Non-pigmented ciliary epithelial cell (primary cell): Measurements from ENCODE around the gene OR7G3.

ENCODE experiments used
- DNase-seq: peaks from one replicate; pipeline ENCODE4 v3.0.0-alpha.2; 2010; ENCODE audit warnings: low read depth

Gene OR7G3

GRCh38 chr19:9126900-9127405, at the start of gene OR7G3:
Gene OR7G3, minus strand, starts transcription at chr19:9126950. Its CDS starts 0 bp downstream, at chr19:9126950.
- no peak for DNase-seq

GRCh38 chr19:9175326-9175725, 48.6 kb upstream of the OR7G3 start:
- DNase-seq = no peak

- DNase-seq = no peak
Measured at GRCh38 chr19:9171393-9171991, 44.7 kb upstream of the OR7G3 start.

GRCh38 chr19:9166846-9167245, 40.1 kb upstream of the OR7G3 start:
- no peak for DNase-seq

- DNase-seq = peak; percentile 15
Measured at GRCh38 chr19:9165261-9165660, 38.5 kb upstream of the OR7G3 start.

GRCh38 chr19:9161427-9161826, 34.7 kb upstream of the OR7G3 start:
- DNase-seq = no peak

DNA sequence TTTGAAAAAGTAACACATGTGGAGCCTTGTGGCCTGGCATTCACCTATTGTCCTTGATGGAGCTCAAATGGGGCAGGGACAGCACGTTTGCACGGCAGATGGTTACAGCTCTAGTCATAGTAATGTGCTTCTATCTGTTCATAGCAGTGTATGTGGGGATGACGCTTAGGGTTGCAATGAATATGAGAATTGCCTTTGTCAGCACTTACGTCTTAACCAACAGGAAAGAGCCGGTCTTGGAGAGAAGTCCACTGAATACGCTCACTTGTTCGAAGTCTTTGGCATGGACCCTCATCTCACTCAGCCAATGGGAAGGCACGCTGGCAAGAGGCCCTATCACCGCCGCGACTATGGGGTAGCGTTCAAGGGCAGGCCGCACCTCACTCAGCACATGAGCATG, 33.1 kb upstream of the OR7G3 start:
- no peak for DNase-seq

DNA sequence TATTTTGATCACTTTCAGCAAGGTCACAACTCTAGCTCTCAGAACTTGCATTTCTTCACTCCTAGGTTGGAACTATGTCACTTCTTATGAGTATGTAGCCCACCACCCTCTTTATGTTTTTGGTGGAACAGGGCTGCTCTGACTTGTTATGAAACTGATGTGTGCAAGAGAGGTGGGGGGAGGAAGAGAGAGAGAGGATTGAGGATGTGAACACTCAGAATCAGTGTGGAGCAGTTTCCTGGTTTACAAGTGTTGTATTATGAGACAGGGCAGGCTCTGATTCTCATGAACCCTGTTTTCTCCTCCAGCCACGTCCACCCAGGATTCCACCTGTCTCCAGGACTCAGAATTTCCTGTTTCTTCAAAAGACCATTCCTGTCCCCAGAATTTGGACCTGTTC, 29.6 kb upstream of the OR7G3 start:
- DNase-seq = no peak

GRCh38 chr19:9155591-9155990, 28.8 kb upstream of the OR7G3 start:
- DNase-seq = no peak

DNA sequence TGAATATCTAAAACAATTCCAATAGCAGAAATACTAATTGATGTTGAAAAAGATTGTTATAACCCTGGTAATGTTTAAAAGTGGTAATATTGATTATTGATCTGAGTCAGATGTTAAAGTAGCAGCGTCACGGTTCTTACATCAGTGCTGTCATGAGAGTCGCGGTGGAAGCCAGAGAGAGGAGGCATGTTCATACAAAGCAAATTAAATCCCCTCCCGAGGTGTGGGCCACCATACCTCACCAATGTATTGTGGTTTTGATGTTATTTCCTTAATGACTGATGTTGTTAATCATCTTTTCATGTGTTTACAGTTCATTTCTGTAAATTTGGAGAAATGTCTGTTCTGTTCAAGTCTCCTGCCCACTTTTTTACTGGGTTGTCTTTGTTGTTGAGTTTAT, 24.6 kb upstream of the OR7G3 start:
- no peak for DNase-seq

DNA sequence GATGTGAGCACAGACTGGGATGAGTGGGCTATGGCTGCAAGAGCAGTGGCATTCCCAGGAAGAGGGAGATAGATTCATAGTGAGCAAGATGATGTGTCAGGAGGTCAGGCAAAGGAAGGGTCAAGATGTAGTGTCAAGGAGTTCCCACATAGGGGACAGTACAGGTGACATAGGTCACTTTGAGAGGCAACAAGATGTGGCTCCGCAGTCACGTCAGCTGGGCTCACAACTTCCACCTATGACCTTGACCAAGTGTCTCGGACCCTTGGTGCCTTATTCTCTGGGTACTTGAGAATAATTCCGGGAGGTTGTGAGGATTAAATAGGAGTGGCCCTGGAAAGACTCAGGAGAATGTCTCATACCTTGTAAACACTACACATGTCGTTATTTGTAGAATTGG, 23.9 kb upstream of the OR7G3 start:
- DNase-seq = no peak

DNA sequence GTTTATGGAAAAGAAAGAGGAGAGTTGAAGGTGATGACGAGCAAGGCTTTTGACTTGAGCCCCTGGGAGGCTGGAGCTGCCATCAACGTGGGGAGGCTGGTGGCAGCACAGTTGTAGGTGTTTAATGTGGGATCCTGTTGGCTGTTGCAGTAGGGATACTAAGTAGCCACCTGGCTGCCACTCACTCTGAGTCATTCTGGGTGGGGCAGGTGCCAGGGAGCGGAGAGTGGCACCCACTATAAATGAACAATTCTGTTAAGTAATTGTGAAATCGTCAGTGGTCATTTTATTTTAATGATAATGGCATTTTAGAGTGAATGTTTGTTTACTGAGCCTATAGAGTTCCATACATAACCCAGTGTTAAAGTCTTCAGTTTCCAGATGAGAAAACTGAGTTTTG, 23.2 kb upstream of the OR7G3 start:
- no peak for DNase-seq

- no peak for DNase-seq
Measured at GRCh38 chr19:9148697-9149096, 21.9 kb upstream of the OR7G3 start.

- no peak for DNase-seq
Measured at GRCh38 chr19:9146882-9147281, 20.1 kb upstream of the OR7G3 start.

DNA sequence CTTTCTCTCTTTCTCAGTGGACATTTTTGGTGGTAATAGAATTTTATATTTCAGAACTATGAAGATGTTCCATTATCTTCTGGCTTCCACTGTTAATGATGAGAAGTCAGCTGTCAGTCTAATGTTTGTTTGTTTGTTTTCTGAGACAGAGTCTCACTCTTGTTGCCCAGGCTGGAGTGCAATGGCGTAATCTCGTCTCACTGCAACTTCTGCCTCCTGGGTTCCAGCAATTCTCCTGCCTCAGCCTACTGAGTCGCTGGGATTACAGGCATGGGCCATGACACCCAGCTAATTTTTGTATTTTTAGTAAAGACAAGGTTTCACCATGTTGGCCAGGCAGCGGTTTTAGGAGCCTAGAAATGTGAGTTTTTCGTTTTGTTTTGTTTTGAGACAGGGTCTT, 18.2 kb upstream of the OR7G3 start:
- no peak for DNase-seq

DNA sequence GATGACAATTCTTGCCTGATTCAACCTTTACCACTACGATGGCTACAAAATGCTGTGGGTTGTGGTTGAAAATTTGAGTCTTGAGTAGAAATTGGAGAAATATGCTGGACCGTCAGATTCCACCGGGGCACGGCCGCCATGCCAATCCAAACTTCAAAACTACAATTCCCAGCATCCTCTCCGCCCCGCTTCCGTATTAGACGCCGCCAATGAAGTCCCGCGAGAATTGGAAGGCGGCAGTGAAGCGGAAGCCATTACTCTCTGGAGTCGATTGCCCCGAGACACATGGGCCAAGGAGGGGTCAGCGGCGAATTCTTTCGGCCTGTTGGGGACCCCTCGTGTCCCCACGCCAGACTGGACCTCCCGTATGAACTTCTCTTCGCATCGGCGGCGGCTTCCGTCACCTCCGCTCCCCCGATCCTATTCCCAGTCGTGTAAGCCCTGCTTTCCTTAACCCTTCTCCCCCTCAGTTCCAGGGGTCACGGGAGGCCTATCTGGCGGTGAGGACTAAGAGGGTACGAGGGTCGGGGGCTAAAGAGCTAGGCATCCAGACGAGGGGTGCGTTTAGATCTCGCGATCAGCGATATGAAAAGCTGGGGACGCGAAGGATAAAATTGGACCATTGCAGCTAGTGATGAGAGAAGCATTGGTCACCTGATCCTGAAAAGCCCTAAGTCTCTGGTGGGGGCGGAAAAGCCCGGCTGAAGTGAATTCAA, 13.6 kb upstream of the OR7G3 start, which contains the start of gene ZNF317:
TSS of gene ZNF317 (plus strand) at position 239 of the 716 bp plus-strand sequence. CDS start 15,620 bp downstream, outside the sequence.
- DNase-seq = peak; percentile 62

- no peak for DNase-seq
Measured at GRCh38 chr19:9139609-9140158, 12.9 kb upstream of the OR7G3 start.

- DNase-seq = no peak
Measured at GRCh38 chr19:9132422-9132821, 5.7 kb upstream of the OR7G3 start.

GRCh38 chr19:9130965-9131364, 4.2 kb upstream of the OR7G3 start:
- no peak for DNase-seq

DNA sequence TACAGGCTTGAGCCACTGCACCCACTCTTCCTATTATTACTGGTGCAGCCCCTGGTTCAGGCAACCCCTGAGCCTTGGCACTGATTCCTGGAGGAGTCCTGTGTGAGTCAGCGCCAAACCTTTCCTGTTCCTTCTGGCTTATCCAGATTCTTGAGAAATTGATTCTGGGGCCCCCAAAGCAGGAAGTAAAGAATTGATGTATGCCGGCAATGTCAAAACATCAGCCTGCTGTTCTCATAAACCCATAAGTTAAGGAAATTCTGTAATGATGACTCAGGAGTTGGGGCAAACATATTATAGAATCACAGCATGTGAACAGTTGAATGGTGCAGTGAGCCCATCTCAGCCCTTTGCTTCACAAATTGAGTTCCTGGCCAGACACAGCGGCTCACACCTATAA, 1.4 kb upstream of the OR7G3 start:
- peak; percentile 18 for DNase-seq

DNA sequence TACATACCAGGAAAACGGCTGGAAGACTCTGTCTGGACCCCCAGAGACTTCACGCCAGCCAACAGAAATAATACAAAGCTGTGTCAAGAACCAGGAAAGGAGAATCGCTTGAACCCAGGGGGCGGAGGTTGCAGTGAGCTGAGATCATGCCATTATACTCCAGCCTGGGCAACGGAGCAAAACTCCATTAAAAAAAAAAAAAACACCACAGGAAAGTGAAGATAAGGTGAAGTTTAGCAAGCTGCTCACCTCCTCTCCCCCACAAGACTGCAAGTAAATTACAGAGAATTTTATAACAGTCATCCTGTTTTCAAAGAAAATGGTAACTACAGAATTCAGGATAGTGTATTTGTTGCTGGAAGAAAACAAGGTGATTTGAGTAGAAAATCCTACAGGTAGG, 10.2 kb downstream of the OR7G3 start:
- no peak for DNase-seq

DNA sequence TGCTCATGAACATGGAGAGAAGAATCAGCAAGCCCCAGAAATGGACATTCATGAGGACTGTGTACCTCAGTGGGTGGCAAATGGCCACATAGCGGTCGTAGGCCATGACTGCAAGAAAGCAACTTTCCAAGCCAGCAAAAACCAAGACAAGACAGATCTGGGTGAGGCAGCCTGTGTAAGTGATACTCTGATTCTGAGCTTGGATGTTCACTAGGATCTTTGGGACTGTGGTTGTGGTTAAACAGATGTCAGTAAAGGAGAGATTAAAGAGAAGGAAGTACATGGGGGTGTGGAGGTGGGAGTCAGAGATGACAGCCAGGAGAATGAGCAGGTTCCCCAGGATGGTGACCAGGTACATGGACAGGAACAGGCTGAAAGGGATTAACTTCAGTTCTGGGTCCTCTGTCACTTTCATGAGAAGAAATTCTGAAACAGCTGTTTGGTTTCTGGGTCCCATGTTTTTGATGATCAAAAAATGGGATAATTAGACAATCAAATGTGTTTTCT, 11.4 kb downstream of the OR7G3 start, which contains the start of gene OR7G1:
TSS of gene OR7G1 (minus strand) at position 457 of the 507 bp plus-strand sequence. CDS start at position 457, 0 bp downstream.
- no peak for DNase-seq

GRCh38 chr19:9109959-9110358, 16.8 kb downstream of the OR7G3 start:
- no peak for DNase-seq
